Heart right ventricle (tissue), 16 donors: ENCODE measurements around the gene ZSCAN20. TPM values are rescaled to one million over a fixed set of nuclear protein-coding genes. Genes with fewer than 3 reads are reported as not detected.

Experiments used
- ATAC-seq, 8 donors: fragments of 200-7000 bp; cut with Tn5 transposase; one replicate each; pipeline ENCODE4 v1.9.1; 2020; ENCODE audit warnings: mild to moderate bottlenecking in 8 of 8, moderate library complexity in 8 of 8, moderate number of reproducible peaks in 1 of 8
- DNase-seq, 2 donors: peaks; one replicate each; pipeline ENCODE4 v3.0.0-alpha.2; 2020
- H3K27ac ChIP-seq, 10 donors: fragments of 200-600 bp; sonication (generic) in 2 of 10; one replicate each; pipeline versions ENCODE4 v1.5.0 to v1.8.0; 2020 to 2022; ENCODE audit warnings: mild to moderate bottlenecking in 3 of 10
- H3K27me3 ChIP-seq, 7 donors: fragments of 200-600 bp; one replicate each; pipeline ENCODE4 v1.8.0; 2021 to 2022; ENCODE audit warnings: mild to moderate bottlenecking in 2 of 7
- H3K36me3 ChIP-seq, 9 donors: fragments of 200-600 bp; sonication (generic) in 1 of 9; one replicate each; pipeline versions ENCODE4 v1.5.0 to v1.8.0; 2020 to 2022; ENCODE audit warnings: mild to moderate bottlenecking in 2 of 9
- H3K4me1 ChIP-seq, 9 donors: fragments of 200-600 bp; sonication (generic) in 1 of 9; one replicate each; pipeline versions ENCODE4 v1.5.0 to v1.8.0; 2020 to 2022; ENCODE audit warnings: mild to moderate bottlenecking in 4 of 9
- H3K4me3 ChIP-seq, 10 donors: fragments of 200-600 bp; sonication (generic) in 2 of 10; one replicate each; pipeline versions ENCODE4 v1.5.0 to v1.8.0; 2020 to 2022; ENCODE audit warnings: mild to moderate bottlenecking in 7 of 10, moderate library complexity in 2 of 10
- H3K9me3 ChIP-seq, 11 donors: fragments of 200-600 bp in 10 of 11; sonication (generic) in 2 of 11; one replicate each; pipeline versions ENCODE4 v1.5.0 to v1.8.0; 2013 to 2022; ENCODE audit warnings: mild to moderate bottlenecking in 2 of 11, control low read depth in 1 of 11, moderate library complexity in 1 of 11
- WGBS, 2 donors: extraction: QIAGEN DNeasy Blood & Tissue Kit; methylation state at CpG; one replicate each; pipeline ENCODE4 v1.1.7; 2013; ENCODE audit warnings: inconsistent platforms in 1 of 2; 5-methylcytosine and 5-hydroxymethylcytosine counted together
- intact Hi-C, 10 donors: fragments of 100-400 bp; cut with DNase I; formaldehyde crosslinking; loops; one replicate each; pipeline versions ENCODE4 v1.11.1 to v1.14.2; 2022
- polyA plus RNA-seq, 2 donors: library from polyadenylated mRNA; stranded (reverse); fragments of 200-250 nt; gene quantifications; one replicate each; pipeline ENCODE4 v1.2.3, GENCODE V29; 2013
- total RNA-seq, 10 donors: library from RNA; stranded (reverse); fragmentation: NEBNext Ultra II Directional in 3 of 10; extraction: Animal tissue kit (Norgen Biotek cat#: 25700) in 3 of 10; gene quantifications; one replicate each; pipeline versions ENCODE4 v1.2.1 to v1.2.4, GENCODE V29; 2021 to 2023
- TF ChIP-seq, protein P1 (sequence below), 9 donors: fragments of 200-600 bp; sonication (generic) in 2 of 9; IDR thresholded peaks; one replicate each; pipeline versions ENCODE4 v1.5.0 to v1.8.0; 2021 to 2022; ENCODE audit warnings: antibody characterized with exemption in 9 of 9, mild to moderate bottlenecking in 5 of 9, moderate library complexity in 1 of 9
- donor health status: Arrhythmogenic right ventricular cardiomyopathy.
- donor health status: ischemic (EF 13 %, LVEDD 7.1; RV severe dilation, severe dysfunction).
- donor health status: healthy with polysubstance abuse.
- donor health status: DM: no; HTN: yes; CAD: no.
- donor health status: DM: no; HTN: no; CAD: no.
- donor health status: ischemic (EF 25% LVEDD 6.9; RV normal size, moderate dysfunction).
- donor health status: ischemic (EF 25% LVEDD 5.7; RV mildly dilated, moderate dysfunction).
- donor health status: healthy.
- donor health status: DM: yes; HTN: yes; CAD: no.
- donor health status: Ischemic cardiomyopathy.
- donor health status: ischemic (EF 35%, LVEDD 5.7; RV mildly dilated, moderate dysfunction).
- donor health status: nonischemic (EF 11% LVEDD 7.7; RV severe dilation, severe dysfunction).
- donor health status: DM: yes; HTN: yes; CAD: no.
- donor health status: PGD.
- donor health status: ischemic (EF 29% LVEDD 5.4; RV normal size, mild dysfunction).
- donor health status: nonischemic (EF 23%, LVEDD 6.1; RV moderate dilation, normal function).

ZSCAN20 gene
- total and polyA plus RNA-seq, 12 donors = 0.83 to 9.3 (median 5.6) TPM

DNA sequence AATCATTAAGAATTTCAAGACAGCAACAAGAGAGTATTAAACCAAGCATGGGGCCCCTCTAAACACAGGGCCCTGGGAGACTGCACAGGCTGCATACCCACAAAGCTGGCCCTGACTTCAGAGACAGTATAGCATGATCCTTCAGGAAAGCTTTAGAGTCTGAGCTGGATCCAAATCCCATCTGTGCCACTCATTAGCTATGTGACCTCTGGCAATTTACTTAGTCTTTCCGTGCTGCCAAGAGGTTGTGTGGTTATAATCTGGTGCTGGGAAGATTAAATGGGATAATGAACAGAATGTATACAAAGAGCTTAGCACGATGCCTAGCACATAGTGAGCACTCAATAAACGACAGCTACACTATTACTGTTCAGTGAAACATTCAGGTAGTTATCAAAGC lies 45.5 kb upstream of the ZSCAN20 start:
- 53 to 64% methylated on average over 3 of the region's 3 CpGs for WGBS, 2 donors
- Histone ChIP-seq H3K9me3 (no peaks in the 10 kb centered on the region), H3K4me3 (no peak overlapping the region), H3K27ac (peak overlapping the region in 9 of 10 donors; percentile 6 to 88 (median 36)), H3K4me1 (peaks cover 0 to 57% (median 37%) of the 10 kb centered on the region in 9 donors), H3K27me3 (no peaks in the 10 kb centered on the region), H3K36me3 (peaks cover 0 to 6% (median 0%) of the 10 kb centered on the region in 9 donors)
- DNase-seq (no peak), ATAC-seq (no peak)
- intact Hi-C loops = loop anchor here in 3 of 10 donors (5.0 kb wide), 2 partner anchors 40 to 45 kb away; no protein-coding TSS in a partner anchor
- TF ChIP-seq, protein P1, sequence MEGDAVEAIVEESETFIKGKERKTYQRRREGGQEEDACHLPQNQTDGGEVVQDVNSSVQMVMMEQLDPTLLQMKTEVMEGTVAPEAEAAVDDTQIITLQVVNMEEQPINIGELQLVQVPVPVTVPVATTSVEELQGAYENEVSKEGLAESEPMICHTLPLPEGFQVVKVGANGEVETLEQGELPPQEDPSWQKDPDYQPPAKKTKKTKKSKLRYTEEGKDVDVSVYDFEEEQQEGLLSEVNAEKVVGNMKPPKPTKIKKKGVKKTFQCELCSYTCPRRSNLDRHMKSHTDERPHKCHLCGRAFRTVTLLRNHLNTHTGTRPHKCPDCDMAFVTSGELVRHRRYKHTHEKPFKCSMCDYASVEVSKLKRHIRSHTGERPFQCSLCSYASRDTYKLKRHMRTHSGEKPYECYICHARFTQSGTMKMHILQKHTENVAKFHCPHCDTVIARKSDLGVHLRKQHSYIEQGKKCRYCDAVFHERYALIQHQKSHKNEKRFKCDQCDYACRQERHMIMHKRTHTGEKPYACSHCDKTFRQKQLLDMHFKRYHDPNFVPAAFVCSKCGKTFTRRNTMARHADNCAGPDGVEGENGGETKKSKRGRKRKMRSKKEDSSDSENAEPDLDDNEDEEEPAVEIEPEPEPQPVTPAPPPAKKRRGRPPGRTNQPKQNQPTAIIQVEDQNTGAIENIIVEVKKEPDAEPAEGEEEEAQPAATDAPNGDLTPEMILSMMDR (IDR thresholded peaks at IDR 0.05) = no peak

DNA sequence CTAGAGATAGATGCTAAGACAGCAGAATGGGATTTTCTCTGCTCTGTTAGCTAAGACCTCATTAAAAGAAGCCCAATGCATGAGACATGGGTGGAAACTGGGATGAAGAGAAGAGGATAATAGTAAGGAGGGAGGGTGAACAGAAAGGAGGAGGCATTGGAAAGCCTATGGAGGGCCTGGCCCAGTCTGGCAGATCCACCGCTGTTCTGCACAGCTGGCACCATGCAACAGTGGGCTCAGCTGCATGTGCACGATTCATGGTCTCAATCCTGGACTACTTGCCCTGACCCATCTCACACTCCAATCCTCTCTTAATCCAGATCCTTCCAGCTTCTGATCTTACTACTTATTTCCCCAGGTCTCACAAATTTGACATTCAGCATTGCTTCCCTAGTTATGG lies 43.8 kb upstream of the ZSCAN20 start:
- Histone ChIP-seq H3K27ac (peak overlapping the region in 4 of 10 donors; percentile 18 to 88 (median 60)), H3K4me1 (peaks cover 0 to 56% (median 37%) of the 10 kb centered on the region in 9 donors), H3K27me3 (no peaks in the 10 kb centered on the region), H3K36me3 (peaks cover 0 to 6% (median 0%) of the 10 kb centered on the region in 9 donors), H3K4me3 (peak overlapping the region in 4 of 10 donors; percentile 4 to 76 (median 44)), H3K9me3 (no peaks in the 10 kb centered on the region)
- no peak for DNase-seq
- no peak for ATAC-seq
- 69 to 70% methylated on average over 2 of the region's 2 CpGs for WGBS, 2 donors
- TF ChIP-seq, protein P1 (IDR thresholded peaks at IDR 0.05) = no peak
- intact Hi-C loops = loop anchor here in 3 of 10 donors (5.0 kb wide), 2 partner anchors 41 to 46 kb away; no protein-coding TSS in a partner anchor

DNA sequence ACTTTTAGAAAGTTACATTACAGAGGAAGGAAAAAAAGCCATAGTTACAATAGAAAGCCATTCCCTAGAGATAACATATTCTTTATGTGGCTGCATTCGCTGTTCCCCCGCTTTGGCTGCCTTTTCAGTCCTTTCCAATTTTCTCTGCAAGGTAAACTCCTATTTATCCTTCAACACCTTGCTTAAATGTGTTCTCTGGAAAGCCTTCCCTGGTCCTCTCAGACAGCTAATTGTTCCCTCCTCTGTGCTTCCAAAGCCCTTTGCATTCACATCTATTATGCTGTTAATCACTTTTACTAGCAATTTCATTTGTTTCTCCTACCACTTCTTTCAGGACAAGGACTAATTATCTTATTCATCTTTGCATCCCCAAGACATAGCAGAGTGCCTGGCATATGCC lies 43.1 kb upstream of the ZSCAN20 start:
- Histone ChIP-seq H3K4me1 (peaks cover 0 to 63% (median 40%) of the 10 kb centered on the region in 9 donors), H3K36me3 (peaks cover 0 to 6% (median 0%) of the 10 kb centered on the region in 9 donors), H3K4me3 (peak overlapping the region in 8 of 10 donors; percentile 69 to 95 (median 74)), H3K9me3 (no peaks in the 10 kb centered on the region), H3K27ac (peak overlapping the region in 4 of 10 donors; percentile 84 to 88 (median 84)), H3K27me3 (no peaks in the 10 kb centered on the region)
- DNase-seq = no peak
- 91 to 96% methylated on average over 2 of the region's 2 CpGs for WGBS, 2 donors
- intact Hi-C loops = loop anchor here in 3 of 10 donors (5.0 kb wide), 2 partner anchors 42 to 47 kb away; no protein-coding TSS in a partner anchor
- no peak for ATAC-seq
- TF ChIP-seq, protein P1 (IDR thresholded peaks at IDR 0.05) = no peak

DNA sequence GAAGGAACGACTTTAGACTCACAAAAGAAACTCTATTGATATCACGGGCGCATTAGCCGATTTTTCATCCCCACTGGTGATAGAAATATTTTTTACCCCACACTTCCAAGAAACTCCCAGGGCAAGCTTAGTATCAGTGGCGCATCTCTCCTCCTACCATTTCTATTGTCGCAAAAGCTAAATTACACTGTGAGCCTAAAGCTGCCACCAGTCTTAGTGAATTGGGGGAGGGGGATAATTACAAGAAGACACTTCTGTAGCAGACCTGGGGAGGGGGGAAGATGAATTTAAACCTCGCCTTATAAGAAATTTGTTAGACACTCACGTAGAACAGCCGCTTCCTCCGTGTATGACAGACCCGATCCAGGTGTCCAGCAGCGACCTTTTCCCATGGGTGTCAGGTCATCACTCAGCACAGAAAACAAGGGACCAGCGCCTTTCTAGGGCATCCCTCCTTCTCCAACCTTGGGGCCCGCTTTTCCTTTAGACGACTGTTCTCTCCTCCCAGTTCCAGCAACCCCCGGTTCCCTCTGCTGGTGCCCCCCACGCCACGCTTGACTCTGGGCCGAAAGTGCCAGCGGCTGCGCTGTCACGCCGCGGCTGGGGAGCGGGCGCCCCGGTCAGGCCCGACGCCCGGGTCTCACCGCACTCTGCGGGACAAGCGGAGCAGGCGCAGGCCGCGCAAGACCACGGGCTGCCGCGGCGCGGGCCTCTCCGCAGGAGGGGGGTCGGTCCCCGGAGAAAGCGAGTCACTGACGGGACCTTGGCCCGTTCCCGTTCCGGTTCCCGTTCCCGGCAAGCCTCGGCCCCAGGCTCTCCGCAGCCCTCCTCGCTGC lies 42.4 kb upstream of the ZSCAN20 start:
- peak overlapping the region; percentile 69 to 95 (median 76) for H3K4me3 ChIP-seq
- no peaks in the 10 kb centered on the region for H3K27me3 ChIP-seq
- TF ChIP-seq, protein P1 (IDR thresholded peaks at IDR 0.05) = peak in 3 of 9 donors; percentile 13 to 63 (median 27)
- peaks cover 0 to 6% (median 0%) of the 10 kb centered on the region in 9 donors for H3K36me3 ChIP-seq
- WGBS, 2 donors = 6 to 9% methylated on average over 54 of the region's 54 CpGs
- peaks cover 0 to 70% (median 47%) of the 10 kb centered on the region in 9 donors for H3K4me1 ChIP-seq
- DNase-seq (peak; percentile 50 to 58), ATAC-seq (peak; percentile 6 to 56 (median 23))
- H3K9me3 ChIP-seq = no peaks in the 10 kb centered on the region
- intact Hi-C loops = loop anchor here in 7 of 10 donors (1.0 to 10.0 kb wide), 6 partner anchors 43 to 335 kb away; no protein-coding TSS in a partner anchor
- H3K27ac ChIP-seq = peak overlapping the region; percentile 62 to 89 (median 86)
